Stomach (tissue), 9 donors: ENCODE measurements around the gene GDF11. TPM values are rescaled to one million over a fixed set of nuclear protein-coding genes. Genes with fewer than 3 reads are reported as not detected.

Experiments used
- DNase-seq, 2 donors: peaks; one replicate each; pipeline versions ENCODE4 v3.0.0 to v3.0.0-alpha.2; 2013 to 2019
- H3K27ac ChIP-seq, 5 donors: fragments of 200-600 bp in 4 of 5; sonication (generic) in 4 of 5; one replicate each; pipeline ENCODE4 v1.5.1; 2013 to 2019; ENCODE audit warnings: mild to moderate bottlenecking in 1 of 5, moderate library complexity in 1 of 5
- H3K27me3 ChIP-seq, 3 donors: fragments of 200-600 bp; sonication (generic); one replicate each; pipeline ENCODE4 v1.5.1; 2017 to 2019; ENCODE audit warnings: mixed run types in 1 of 3
- H3K36me3 ChIP-seq, 4 donors: fragments of 200-600 bp; sonication (generic); 1 replicate in 3 of 4; 2 replicates in 1 of 4; pipeline ENCODE4 v1.5.1; 2016 to 2019
- H3K4me1 ChIP-seq, 4 donors: fragments of 200-600 bp; sonication (generic); one replicate each; pipeline ENCODE4 v1.5.1; 2016 to 2019
- H3K4me3 ChIP-seq, 4 donors: fragments of 200-600 bp; sonication (generic) in 3 of 4; one replicate each; pipeline ENCODE4 v1.5.1; 2016 to 2019; ENCODE audit warnings: mild to moderate bottlenecking in 1 of 4
- H3K9me3 ChIP-seq, 4 donors: fragments of 200-600 bp; sonication (generic); one replicate each; pipeline ENCODE4 v1.5.1; 2016 to 2019
- CTCF ChIP-seq, 7 experiments: fragments of 450-650 bp in 4 of 7; fragments of 200-600 bp in 3 of 7; sonication (generic) in 3 of 7; IDR thresholded peaks; one replicate each; pipeline ENCODE4 v1.5.1; 2016 to 2019; ENCODE audit warnings: antibody characterized with exemption in 7 of 7, control low read depth in 2 of 7, mild to moderate bottlenecking in 1 of 7
- EP300 ChIP-seq: sonication (generic); formaldehyde crosslinking; IDR thresholded peaks from one replicate; pipeline ENCODE4 v1.6.1; 2017; ENCODE audit warnings: antibody characterized with exemption
- POLR2A ChIP-seq, 4 donors: fragments of 450-650 bp; IDR thresholded peaks; one replicate each; pipeline ENCODE4 v1.6.1; 2016; ENCODE audit warnings: antibody characterized with exemption in 4 of 4, control low read depth in 2 of 4, mild to moderate bottlenecking in 1 of 4, moderate library complexity in 1 of 4
- POLR2AphosphoS5 ChIP-seq, 3 donors: sonication (generic); formaldehyde crosslinking; IDR thresholded peaks; one replicate each; pipeline ENCODE4 v1.6.1; 2016; ENCODE audit warnings: antibody characterized with exemption in 3 of 3
- whole genome bisulfite sequencing, 5 donors: extraction: QIAGEN DNeasy Blood & Tissue Kit in 3 of 5; methylation state at CpG; one replicate each; pipeline versions ENCODE4 v1.1.5 to v1.1.7; 2013 to 2018; 5-methylcytosine and 5-hydroxymethylcytosine counted together
- intact Hi-C: fragments of 100-400 bp; cut with DNase I; formaldehyde crosslinking; loops from one replicate; pipeline ENCODE4 v1.15.1; 2023; ENCODE audit warnings: low total_unique reads
- polyA plus RNA-seq, 3 donors: library from polyadenylated mRNA; stranded (reverse); fragments of 200-250 nt; gene quantifications; one replicate each; pipeline ENCODE4 v1.2.3, GENCODE V29; 2013
- total RNA-seq, 5 donors: library from RNA; depleted of rRNA; stranded (reverse); fragments of >200 nt; gene quantifications; one replicate each; pipeline versions ENCODE4 v1.1.0 to v1.2.3, GENCODE V29; 2014 to 2016
- donor health status: healthy with polysubstance abuse.
- donor health status: Bipolar disorder and iron deficiency.
- donor health status: healthy.

GDF11 gene
- total and polyA plus RNA-seq, 8 donors = 0.29 to 6.5 (median 2.6) TPM

- intact Hi-C loops = loop anchor here (10.0 kb wide), 1 partner anchor 48 kb away; no protein-coding TSS in a partner anchor
- peak overlapping the region in 4 of 5 donors; percentile 4 to 79 (median 38) for H3K27ac ChIP-seq
Measured at GRCh38 chr12:55746174-55746912, 3.4 kb downstream of the GDF11 start.

DNA sequence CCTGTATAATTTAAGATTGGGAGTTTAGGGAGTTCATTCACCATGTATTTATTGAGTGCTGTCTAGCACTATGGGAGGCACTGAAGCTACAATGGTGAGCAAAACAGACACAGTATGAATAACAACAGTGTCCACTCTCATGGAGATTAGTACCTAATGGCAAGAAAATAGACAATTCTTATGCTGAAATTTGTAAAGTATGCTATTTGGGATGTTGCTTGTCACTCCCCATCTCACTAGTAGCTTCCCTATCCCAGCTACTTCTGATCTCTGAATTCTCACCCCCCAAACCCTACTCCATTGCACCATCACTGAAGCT is 4.0 kb downstream of the GDF11 start:
- intact Hi-C loops = loop anchor here (10.0 kb wide), 1 partner anchor 48 kb away; no protein-coding TSS in a partner anchor

More at GRCh38 chr12:55746174-55746912, 3.4 kb downstream of the GDF11 start:
- H3K4me1 ChIP-seq = peaks cover 14 to 39% (median 38%) of the 10 kb centered on the region in 4 donors
- H3K27me3 ChIP-seq = peaks cover 0 to 38% (median 0%) of the 10 kb centered on the region in 3 donors
- DNase-seq = no peak
- H3K36me3 ChIP-seq = peaks cover 0 to 25% (median 18%) of the 10 kb centered on the region in 4 donors
- H3K4me3 ChIP-seq = no peak overlapping the region
- WGBS, 5 donors = 34 to 45% (median 41%) methylated on average over 3 of the region's 3 CpGs
- H3K9me3 ChIP-seq = no peaks in the 10 kb centered on the region
- TF ChIP-seq CTCF (IDR thresholded peaks at IDR 0.05) (no peak), EP300 (no peak), POLR2AphosphoS5 (IDR thresholded peaks at IDR 0.05) (no peak)

DNA sequence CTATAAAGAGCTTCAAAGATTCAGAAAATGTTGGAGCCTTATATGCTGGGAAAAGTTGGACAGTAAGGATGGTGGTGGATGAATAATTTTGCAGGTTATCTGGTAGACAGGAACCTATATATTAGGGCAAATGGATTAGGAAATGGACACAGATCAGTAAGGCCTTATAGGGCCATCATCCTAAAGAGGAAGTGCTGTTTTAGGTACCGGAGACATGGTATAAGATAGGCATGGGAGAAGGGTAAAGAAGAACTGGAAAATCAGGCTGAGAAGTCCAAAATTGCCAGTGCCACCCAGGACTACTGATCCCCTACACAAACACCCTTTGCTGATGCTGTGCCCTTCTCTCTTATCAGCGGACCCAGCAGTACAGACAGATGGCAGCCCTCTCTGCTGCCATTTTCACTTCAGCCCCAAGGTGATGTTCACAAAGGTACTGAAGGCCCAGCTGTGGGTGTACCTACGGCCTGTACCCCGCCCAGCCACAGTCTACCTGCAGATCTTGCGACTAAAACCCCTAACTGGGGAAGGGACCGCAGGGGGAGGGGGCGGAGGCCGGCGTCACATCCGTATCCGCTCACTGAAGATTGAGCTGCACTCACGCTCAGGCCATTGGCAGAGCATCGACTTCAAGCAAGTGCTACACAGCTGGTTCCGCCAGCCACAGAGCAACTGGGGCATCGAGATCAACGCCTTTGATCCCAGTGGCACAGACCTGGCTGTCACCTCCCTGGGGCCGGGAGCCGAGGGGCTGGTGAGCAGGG is 5.5 kb downstream of the GDF11 start:
- Histone ChIP-seq H3K36me3 (peaks cover 13 to 45% (median 38%) of the 10 kb centered on the region in 4 donors), H3K27me3 (peaks cover 0 to 25% (median 0%) of the 10 kb centered on the region in 3 donors), H3K9me3 (no peaks in the 10 kb centered on the region), H3K4me1 (peaks cover 14 to 34% (median 29%) of the 10 kb centered on the region in 4 donors), H3K4me3 (no peak overlapping the region), H3K27ac (no peak overlapping the region)
- intact Hi-C loops = loop anchor here (10.0 kb wide), 1 partner anchor 46 kb away; no protein-coding TSS in a partner anchor
- TF ChIP-seq POLR2AphosphoS5 (IDR thresholded peaks at IDR 0.05) = no peak
- TF ChIP-seq CTCF (IDR thresholded peaks at IDR 0.05) = no peak
- DNase-seq = no peak
- WGBS, 5 donors = 85 to 91% (median 90%) methylated on average over 18 of the region's 18 CpGs

More for the DNA sequence above, 4.0 kb downstream of the GDF11 start:
- peaks cover 0 to 34% (median 0%) of the 10 kb centered on the region in 3 donors for H3K27me3 ChIP-seq
- H3K36me3 ChIP-seq = peaks cover 0 to 30% (median 23%) of the 10 kb centered on the region in 4 donors
- H3K4me1 ChIP-seq = peaks cover 14 to 39% (median 38%) of the 10 kb centered on the region in 4 donors
- H3K4me3 ChIP-seq = no peak overlapping the region
- no peak for DNase-seq
- TF ChIP-seq POLR2AphosphoS5 (IDR thresholded peaks at IDR 0.05) (no peak), CTCF (IDR thresholded peaks at IDR 0.05) (no peak), EP300 (no peak), POLR2A (IDR thresholded peaks at IDR 0.05) (no peak)
- H3K27ac ChIP-seq = peak overlapping the region in 1 of 5 donors; percentile 0
- no peaks in the 10 kb centered on the region for H3K9me3 ChIP-seq

GRCh38 chr12:55755246-55755645 is 12.3 kb downstream of the GDF11 start:
- H3K9me3 ChIP-seq = no peaks in the 10 kb centered on the region
- intact Hi-C loops = no loop called here
- 62 to 81% (median 68%) methylated on average over 2 of the region's 2 CpGs for WGBS, 5 donors
- no peak overlapping the region for H3K4me3 ChIP-seq
- no peaks in the 10 kb centered on the region for H3K4me1 ChIP-seq
- H3K27ac ChIP-seq = no peak overlapping the region
- no peak for TF ChIP-seq CTCF (IDR thresholded peaks at IDR 0.05)
- TF ChIP-seq POLR2A (IDR thresholded peaks at IDR 0.05) = no peak
- TF ChIP-seq EP300 = no peak
- no peak for TF ChIP-seq POLR2AphosphoS5 (IDR thresholded peaks at IDR 0.05)
- peaks cover 48 to 98% (median 97%) of the 10 kb centered on the region in 4 donors for H3K36me3 ChIP-seq
- DNase-seq = no peak
- no peaks in the 10 kb centered on the region for H3K27me3 ChIP-seq
